Esophagus squamous epithelium (tissue), 4 donors: Measurements from ENCODE around the gene C2orf92.

Experiments used
- CTCF ChIP-seq, 6 experiments: fragments of 450-650 bp in 4 of 6; fragments of 200-600 bp in 2 of 6; sonication (generic) in 2 of 6; IDR thresholded peaks; one replicate each; pipeline ENCODE4 v1.5.1; 2016 to 2019; ENCODE audit warnings: antibody characterized with exemption in 6 of 6, mild to moderate bottlenecking in 4 of 6, moderate library complexity in 4 of 6
- POLR2A ChIP-seq, 4 donors: fragments of 450-650 bp; IDR thresholded peaks; one replicate each; pipeline ENCODE4 v1.6.1; 2017; ENCODE audit warnings: antibody characterized with exemption in 4 of 4, mild to moderate bottlenecking in 4 of 4, moderate library complexity in 3 of 4

- TF ChIP-seq CTCF (IDR thresholded peaks at IDR 0.05) (no peak), POLR2A (IDR thresholded peaks at IDR 0.05) (no peak)
Observed at GRCh38 chr2:97704989-97705388, 35.5 kb downstream of the C2orf92 start.
